ENCODE data around the gene SORCS2.

Gene SORCS2

DNA sequence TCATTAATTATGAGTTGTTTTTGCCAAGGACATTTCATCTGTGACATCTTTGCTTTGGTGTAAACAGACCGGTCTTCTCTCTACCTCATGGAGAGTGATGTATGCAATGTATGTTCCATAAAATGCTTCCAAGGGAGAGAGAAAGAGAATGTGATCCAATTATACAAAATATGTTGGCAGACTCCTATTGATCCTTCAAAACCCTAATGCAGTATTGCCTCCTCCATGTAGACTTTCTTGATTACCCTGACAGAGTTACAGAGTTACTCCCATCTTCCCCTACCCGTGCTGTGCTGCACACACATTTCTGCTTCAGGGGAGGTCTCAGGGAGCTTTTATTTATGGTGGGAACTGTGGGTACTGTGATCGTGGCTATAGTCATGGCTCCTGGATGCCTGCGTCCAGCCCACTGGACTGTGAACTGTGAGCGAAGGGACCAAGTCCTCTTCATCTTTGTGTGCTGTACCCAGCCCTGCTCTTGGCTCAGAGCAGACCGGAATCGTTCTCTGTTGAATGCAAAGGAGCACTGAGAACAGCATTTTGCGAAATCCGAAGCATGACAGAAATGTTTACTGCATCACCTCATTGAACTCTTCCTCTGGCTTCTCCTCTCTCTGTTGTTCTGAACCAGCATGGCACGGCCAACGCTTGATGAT lies 32.7 kb downstream of the SORCS2 start:
- DNase-seq: no peak
- Mint-ChIP-seq H3K36me3 (ENCODE audit: low read depth) (no peaks in the 10 kb centered on the region), H3K27ac (no peak overlapping the region), H3K9me3 (no peaks in the 10 kb centered on the region), H3K4me3 (no peak overlapping the region), H3K4me1 (ENCODE audit: low read depth) (no peaks in the 10 kb centered on the region), H3K27me3 (no peaks in the 10 kb centered on the region)

DNA sequence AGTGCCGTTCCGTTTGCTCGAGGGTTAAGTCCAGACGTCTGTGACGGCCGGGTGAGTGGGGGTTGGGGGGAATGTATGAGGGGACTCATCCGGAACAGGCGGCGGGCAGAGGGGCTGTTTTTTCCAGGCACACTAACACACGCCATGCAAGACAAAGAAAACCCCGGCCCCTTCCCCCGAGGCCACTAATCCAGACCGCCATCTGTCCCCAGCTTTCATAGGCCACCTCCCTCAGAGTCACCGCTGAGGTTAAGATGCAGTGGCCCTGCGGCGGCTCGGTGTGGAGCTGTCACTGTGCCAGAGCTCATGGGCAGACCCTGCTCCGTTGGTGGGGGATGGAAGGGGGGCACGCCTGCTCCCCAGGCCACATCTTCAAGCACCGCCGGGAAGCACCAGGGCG lies 34.1 kb downstream of the SORCS2 start:
- H3K27ac Mint-ChIP-seq: no peak overlapping the region
- DNase-seq: no peak
- no peaks in the 10 kb centered on the region for H3K36me3 Mint-ChIP-seq (ENCODE audit: low read depth)
- no peaks in the 10 kb centered on the region for H3K4me1 Mint-ChIP-seq (ENCODE audit: low read depth)
- H3K27me3 Mint-ChIP-seq: no peaks in the 10 kb centered on the region
- no peaks in the 10 kb centered on the region for H3K9me3 Mint-ChIP-seq
- no peak overlapping the region for H3K4me3 Mint-ChIP-seq

DNA sequence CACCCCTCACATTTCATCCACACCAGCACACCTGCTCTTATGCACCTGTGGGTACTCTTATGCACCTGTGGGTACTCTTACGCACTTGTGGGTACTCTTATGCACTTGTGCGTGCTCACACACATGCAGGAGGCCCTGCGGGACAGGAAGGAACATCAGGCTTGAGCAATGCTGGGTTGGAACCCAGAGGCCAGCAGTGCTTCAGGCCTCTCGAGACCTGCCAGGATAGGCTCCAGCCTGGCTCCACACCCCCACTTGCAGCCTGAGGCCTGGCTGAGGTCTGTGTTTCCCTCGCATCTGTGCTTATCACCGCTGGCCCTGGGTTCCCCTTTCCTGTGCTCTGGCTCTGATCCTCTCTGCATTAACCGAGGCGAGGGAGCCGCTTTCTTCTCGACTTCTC lies 34.7 kb downstream of the SORCS2 start:
- DNase-seq: no peak
- H3K36me3 Mint-ChIP-seq (ENCODE audit: low read depth): no peaks in the 10 kb centered on the region
- no peaks in the 10 kb centered on the region for H3K27me3 Mint-ChIP-seq
- H3K9me3 Mint-ChIP-seq: no peaks in the 10 kb centered on the region
- no peak overlapping the region for H3K27ac Mint-ChIP-seq
- no peaks in the 10 kb centered on the region for H3K4me1 Mint-ChIP-seq (ENCODE audit: low read depth)
- no peak overlapping the region for H3K4me3 Mint-ChIP-seq

DNA sequence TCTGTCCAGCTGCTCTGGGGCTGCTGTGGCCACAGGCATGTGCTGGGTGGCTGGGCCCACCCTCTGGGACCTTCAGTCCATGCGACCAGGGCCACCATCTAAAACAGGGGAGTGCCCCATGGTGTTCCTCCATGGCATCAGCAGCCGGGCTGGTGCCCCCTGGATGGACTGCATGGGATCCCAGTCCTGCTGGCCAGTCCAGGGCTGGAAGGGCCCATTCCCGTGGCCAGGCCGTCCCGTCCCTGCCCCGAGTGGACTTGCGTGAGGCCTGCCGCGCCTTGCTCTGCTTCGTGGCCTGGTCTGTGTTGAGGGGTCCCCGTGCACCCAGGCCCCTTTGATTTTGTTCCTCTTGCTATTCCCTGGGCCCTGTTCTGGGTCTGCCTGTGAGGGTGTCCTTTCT lies 36.4 kb downstream of the SORCS2 start:
- H3K9me3 Mint-ChIP-seq: no peaks in the 10 kb centered on the region
- DNase-seq: no peak
- no peak overlapping the region for H3K27ac Mint-ChIP-seq
- H3K36me3 Mint-ChIP-seq (ENCODE audit: low read depth): no peaks in the 10 kb centered on the region
- no peaks in the 10 kb centered on the region for H3K4me1 Mint-ChIP-seq (ENCODE audit: low read depth)
- no peaks in the 10 kb centered on the region for H3K27me3 Mint-ChIP-seq
- no peak overlapping the region for H3K4me3 Mint-ChIP-seq

DNA sequence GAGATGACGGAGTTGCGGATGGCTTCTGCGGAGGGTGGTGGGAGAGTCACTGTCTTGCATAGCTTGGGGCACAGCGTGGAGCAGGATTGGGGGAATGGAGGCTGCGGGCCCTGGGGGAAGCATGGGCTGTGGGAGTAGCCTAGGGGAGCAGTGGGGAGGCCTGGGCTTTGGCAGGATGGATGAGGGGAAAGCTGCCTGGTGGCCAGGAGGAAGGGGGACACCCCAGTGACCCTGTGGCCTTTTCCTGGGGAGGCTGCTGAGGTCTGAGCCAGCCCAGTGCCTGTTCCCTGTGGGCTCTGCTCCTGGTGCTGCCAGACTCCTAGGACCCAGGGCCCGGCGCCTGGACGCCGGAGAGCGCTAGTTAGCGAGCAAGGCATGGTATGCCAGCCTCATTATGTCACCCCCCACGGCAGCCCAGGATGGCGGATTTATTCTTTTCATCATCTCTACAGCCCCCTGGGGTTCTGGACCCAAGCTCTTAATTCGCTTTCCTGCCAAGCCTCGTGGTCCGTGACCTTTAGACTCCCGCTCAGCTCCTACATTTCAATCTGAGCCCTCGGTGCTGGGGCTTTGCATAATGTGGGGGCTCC lies 39.8 kb downstream of the SORCS2 start:
- H3K36me3 Mint-ChIP-seq (ENCODE audit: low read depth): no peaks in the 10 kb centered on the region
- no peak for DNase-seq
- no peak overlapping the region for H3K27ac Mint-ChIP-seq
- no peaks in the 10 kb centered on the region for H3K4me1 Mint-ChIP-seq (ENCODE audit: low read depth)
- H3K9me3 Mint-ChIP-seq: no peaks in the 10 kb centered on the region
- H3K27me3 Mint-ChIP-seq: no peaks in the 10 kb centered on the region
- H3K4me3 Mint-ChIP-seq: no peak overlapping the region

DNA sequence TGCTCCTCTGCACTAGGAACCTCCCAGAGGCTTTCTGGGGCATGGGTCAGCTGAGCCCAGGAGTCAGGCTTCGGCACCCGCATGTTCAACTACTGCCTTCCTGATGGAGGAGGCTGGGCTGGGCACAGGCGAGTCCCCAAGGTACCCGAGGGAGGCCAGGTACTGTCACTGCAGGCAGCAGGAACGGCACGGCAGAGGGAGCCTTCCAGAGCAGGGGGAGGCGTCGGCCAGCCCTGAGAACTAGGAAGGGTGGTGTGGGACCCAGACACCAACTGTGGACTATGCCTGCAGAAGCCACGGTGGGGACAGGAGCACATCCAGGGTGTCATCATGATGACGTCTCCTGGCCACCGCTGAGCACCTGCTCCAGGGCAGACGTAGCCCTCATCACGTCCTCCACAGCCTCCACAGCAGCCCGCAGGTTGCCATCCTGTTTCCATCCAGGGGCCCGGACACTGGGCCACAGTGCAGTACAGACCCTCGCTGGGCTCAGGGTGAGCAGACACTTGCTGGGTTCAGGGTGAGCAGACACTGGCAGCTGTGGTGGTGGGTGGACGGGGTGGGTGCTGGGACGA lies 40.8 kb downstream of the SORCS2 start:
- Mint-ChIP-seq H3K27me3 (no peaks in the 10 kb centered on the region), H3K4me3 (no peak overlapping the region), H3K36me3 (ENCODE audit: low read depth) (no peaks in the 10 kb centered on the region), H3K9me3 (peaks cover 4% of the 10 kb centered on the region), H3K4me1 (ENCODE audit: low read depth) (no peaks in the 10 kb centered on the region), H3K27ac (no peak overlapping the region)
- no peak for DNase-seq

DNA sequence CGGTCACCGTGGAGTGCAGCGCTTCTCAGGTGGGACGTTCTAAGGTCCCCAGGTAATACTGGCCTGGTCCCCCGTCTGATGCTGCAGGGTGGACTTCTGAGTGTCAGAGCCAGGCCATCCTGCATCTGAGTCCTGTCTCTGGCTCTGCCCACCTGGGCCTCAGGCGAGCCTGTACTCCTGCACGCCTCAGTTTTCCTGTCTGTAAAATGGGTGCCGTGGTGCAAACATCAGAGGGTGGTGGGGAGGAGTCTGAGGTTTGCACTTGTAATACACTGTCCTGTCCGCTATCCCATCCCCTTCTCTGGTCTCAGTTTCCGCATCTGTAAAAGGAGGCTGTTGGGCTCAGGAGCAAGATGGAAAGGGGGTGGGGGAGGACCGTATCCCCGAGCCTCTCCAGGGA lies 41.3 kb downstream of the SORCS2 start:
- no peaks in the 10 kb centered on the region for H3K4me1 Mint-ChIP-seq (ENCODE audit: low read depth)

DNA sequence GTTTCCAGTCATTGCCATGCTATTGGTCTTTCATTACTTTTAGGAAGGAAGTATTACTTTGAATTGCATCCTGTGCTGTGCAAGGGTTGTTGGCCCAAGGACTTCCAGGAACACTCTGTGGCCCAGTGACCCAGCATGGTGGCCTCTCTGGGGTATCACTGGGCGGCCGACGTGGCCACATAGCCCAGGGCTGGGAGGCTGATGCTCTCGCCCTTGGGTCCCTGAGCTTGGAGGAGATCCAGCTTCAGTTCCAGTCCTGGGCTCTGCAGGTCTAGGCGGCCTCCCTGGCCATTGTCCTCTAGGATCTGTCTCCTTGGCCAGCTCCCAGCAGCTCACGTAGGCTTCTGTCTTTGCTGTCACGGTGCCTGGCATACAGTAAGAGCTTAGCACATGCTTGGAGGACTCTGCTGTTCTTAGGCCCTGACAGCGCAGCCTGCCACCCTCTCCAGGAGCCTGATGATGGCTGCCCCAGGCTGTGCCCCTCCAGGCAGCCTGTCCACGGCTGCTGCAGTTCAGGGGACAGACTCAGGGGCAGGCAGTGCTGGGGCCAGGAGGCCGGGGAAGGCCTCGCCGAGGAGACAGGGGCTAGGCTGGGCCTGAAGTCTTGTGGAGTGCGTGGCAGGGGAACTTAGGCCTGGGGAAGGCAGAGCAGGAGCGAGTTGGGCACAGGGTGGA lies 42.2 kb downstream of the SORCS2 start:
- no peaks in the 10 kb centered on the region for H3K27me3 Mint-ChIP-seq
- DNase-seq: no peak
- H3K9me3 Mint-ChIP-seq: peaks cover 10% of the 10 kb centered on the region
- H3K27ac Mint-ChIP-seq: no peak overlapping the region
- H3K4me1 Mint-ChIP-seq (ENCODE audit: low read depth): no peaks in the 10 kb centered on the region
- H3K36me3 Mint-ChIP-seq (ENCODE audit: low read depth): no peaks in the 10 kb centered on the region
- H3K4me3 Mint-ChIP-seq: no peak overlapping the region

More for the DNA sequence above, 41.3 kb downstream of the SORCS2 start:
- no peak for DNase-seq
- H3K36me3 Mint-ChIP-seq (ENCODE audit: low read depth): no peaks in the 10 kb centered on the region
- H3K9me3 Mint-ChIP-seq: peaks cover 8% of the 10 kb centered on the region
- H3K27ac Mint-ChIP-seq: no peak overlapping the region
- H3K27me3 Mint-ChIP-seq: no peaks in the 10 kb centered on the region
- no peak overlapping the region for H3K4me3 Mint-ChIP-seq

DNA sequence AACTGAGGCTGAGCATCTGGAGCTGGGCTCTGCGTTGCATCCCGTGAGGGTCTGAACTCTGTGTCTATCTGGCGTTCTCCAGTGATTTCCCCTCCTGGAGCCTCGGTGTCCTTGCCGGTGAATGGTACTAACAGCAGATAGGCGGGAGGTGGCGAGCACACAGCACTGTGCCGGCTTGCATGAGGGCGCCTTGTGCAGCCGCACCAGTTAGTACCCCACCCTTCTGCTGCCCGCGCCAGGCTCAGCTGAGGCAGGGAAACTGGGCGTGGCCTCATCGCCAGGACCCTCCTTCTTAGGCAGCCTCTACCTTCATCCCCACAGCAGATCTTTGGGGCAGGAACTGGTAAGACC lies 42.7 kb downstream of the SORCS2 start:
- Mint-ChIP-seq H3K27ac (no peak overlapping the region), H3K27me3 (no peaks in the 10 kb centered on the region), H3K4me1 (ENCODE audit: low read depth) (no peaks in the 10 kb centered on the region), H3K9me3 (peaks cover 10% of the 10 kb centered on the region), H3K4me3 (no peak overlapping the region), H3K36me3 (ENCODE audit: low read depth) (no peaks in the 10 kb centered on the region)
- DNase-seq: no peak

DNA sequence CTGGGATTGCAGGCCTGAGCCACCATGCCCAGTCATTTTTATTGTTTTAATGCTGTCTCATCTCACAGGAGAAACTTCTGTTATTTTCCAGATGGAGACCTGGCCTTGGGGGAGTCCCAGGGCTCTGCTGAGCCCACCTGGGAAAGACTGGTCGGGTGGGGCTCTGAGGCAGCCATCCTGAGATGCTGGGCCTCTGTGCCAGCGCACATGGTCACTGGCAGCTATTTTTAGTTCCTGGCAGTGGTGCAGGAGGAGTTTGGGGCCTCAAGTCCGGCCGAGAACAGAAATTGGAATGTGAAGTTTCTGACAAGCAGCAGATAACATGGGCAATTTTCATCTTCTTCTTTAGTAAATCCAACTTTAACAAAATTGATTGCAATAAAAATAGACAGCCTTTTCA lies 44.5 kb downstream of the SORCS2 start:
- peaks cover 10% of the 10 kb centered on the region for H3K9me3 Mint-ChIP-seq
- DNase-seq: no peak
- no peaks in the 10 kb centered on the region for H3K36me3 Mint-ChIP-seq (ENCODE audit: low read depth)
- no peak overlapping the region for H3K27ac Mint-ChIP-seq
- H3K4me1 Mint-ChIP-seq (ENCODE audit: low read depth): no peaks in the 10 kb centered on the region
- H3K27me3 Mint-ChIP-seq: peaks cover 3% of the 10 kb centered on the region
- H3K4me3 Mint-ChIP-seq: no peak overlapping the region

DNA sequence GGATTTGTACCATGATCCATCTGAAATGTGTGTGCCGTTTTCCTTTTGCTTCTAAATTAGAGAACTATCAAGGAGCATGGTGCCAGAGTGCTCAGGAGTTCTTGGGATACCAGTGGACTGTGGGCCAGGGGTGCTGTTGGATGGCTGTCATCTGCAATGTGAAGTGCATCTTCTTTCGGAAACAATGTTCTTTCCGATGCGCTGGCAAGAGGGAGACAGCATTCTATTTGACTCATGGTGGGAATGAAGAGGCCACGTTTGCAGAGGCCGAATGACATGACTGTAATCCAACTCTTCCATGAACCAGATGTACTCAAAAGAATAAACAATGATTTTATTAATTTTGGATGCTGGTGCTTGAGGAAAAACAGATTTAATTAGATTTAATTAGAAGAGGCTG lies 45.5 kb downstream of the SORCS2 start:
- Mint-ChIP-seq H3K36me3 (ENCODE audit: low read depth) (no peaks in the 10 kb centered on the region), H3K9me3 (peaks cover 10% of the 10 kb centered on the region), H3K27ac (no peak overlapping the region), H3K27me3 (peaks cover 5% of the 10 kb centered on the region), H3K4me3 (no peak overlapping the region), H3K4me1 (ENCODE audit: low read depth) (no peaks in the 10 kb centered on the region)
- no peak for DNase-seq

DNA sequence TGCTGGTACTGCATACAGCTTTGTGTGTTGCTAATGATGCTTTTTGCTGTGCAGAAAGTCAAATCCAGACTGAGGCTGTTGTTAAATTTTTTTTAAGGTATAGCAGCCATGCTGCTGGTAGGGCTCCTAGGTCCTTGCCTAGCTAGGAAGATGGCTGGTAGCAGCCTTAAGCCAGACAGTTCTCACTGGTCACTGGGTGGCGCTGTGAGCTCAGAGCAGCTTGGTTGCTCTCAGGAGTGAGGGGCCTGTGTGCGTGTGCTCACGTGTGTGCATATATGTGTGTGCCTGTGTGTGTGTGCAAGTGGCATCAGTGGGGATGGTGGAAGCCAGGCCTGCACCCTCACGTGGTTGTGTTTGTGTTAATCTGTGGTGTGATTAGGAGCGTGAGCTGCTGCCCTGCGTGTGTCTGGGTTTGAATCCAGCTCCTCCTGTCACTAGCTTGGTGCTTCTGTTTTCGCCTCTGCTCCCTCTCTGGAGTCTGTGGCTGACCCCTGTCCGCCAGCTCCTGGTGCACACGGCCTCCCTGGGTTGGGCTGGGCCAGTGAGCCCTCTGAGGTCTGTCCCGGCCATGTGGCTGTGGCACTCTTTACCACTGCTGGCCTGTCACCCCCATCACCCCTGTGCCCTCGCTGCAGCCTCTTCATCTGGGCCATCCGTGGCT lies 46.1 kb downstream of the SORCS2 start:
- Mint-ChIP-seq H3K27ac (no peak overlapping the region), H3K9me3 (peaks cover 10% of the 10 kb centered on the region), H3K36me3 (ENCODE audit: low read depth) (no peaks in the 10 kb centered on the region), H3K4me3 (no peak overlapping the region), H3K4me1 (ENCODE audit: low read depth) (no peaks in the 10 kb centered on the region), H3K27me3 (peaks cover 5% of the 10 kb centered on the region)
- no peak for DNase-seq

DNA sequence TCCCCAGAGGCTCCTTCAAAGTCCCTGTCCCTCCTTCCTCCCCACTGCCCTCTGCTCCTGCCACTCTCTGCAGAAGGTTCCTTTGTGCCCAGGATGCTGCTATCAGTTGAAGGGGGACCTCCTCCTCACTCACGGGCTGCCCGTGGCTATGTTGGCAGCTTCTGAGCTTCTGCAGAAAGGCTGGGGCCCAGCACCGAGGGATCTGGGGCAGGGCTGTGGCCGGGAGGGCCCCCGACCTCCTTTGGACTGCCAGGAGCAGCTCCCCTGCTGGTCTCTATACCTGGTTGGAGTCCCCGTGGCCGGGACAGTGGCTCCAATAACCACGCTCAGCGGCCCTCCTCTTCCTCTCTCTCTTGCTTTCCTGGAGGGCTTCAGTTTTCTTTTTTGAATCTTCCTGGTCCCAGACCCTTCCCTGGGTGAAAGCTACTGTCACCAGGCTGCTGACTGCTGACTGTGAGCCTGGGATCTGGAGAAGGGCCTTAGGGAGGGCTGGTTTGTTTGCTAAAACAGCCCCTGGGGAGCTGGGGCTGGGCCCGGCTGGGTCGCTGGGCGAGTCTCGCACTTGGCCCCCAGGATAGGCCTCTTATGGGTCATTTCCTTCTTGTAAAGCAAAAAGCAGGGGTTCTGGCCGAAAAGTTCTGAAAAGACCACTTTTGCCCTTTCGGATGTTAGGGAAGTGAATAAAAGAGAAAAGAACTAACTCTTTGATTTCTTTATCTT lies 46.9 kb downstream of the SORCS2 start:
- H3K27ac Mint-ChIP-seq: no peak overlapping the region
- peaks cover 10% of the 10 kb centered on the region for H3K9me3 Mint-ChIP-seq
- H3K36me3 Mint-ChIP-seq (ENCODE audit: low read depth): no peaks in the 10 kb centered on the region
- peaks cover 5% of the 10 kb centered on the region for H3K27me3 Mint-ChIP-seq
- no peaks in the 10 kb centered on the region for H3K4me1 Mint-ChIP-seq (ENCODE audit: low read depth)
- no peak overlapping the region for H3K4me3 Mint-ChIP-seq
- DNase-seq: no peak

DNA sequence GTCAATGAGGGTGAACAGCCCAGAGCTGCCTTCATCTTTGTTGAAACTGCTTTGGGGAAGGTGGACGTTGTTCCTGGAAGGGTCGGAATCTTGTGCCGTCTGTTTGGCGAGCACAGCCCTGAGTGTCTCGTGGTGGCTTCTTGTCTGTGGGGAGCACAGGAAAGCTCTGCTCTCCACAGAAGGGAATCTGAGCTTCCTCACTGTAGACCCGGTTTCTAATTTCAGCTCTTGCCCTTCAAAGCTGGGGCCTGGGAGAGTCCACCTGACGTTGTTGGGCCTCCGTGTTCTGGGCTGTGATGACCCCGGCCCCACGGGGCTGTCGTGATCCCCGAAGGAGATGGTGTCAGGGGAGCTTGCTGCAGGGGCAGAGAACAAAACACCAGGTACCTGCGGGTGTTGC lies 47.5 kb downstream of the SORCS2 start:
- H3K27ac Mint-ChIP-seq: no peak overlapping the region
- H3K4me3 Mint-ChIP-seq: no peak overlapping the region
- no peaks in the 10 kb centered on the region for H3K36me3 Mint-ChIP-seq (ENCODE audit: low read depth)
- DNase-seq: no peak
- peaks cover 5% of the 10 kb centered on the region for H3K27me3 Mint-ChIP-seq
- peaks cover 10% of the 10 kb centered on the region for H3K9me3 Mint-ChIP-seq
- H3K4me1 Mint-ChIP-seq (ENCODE audit: low read depth): no peaks in the 10 kb centered on the region
